Vagina (tissue), 2 donors: ENCODE data around the gene BPIFB4. TPM values are rescaled to one million over a fixed set of nuclear protein-coding genes. Genes with fewer than 3 reads are reported as not detected.

Experiments
- DNase-seq, 2 donors: peaks; one replicate each; pipeline ENCODE4 v3.0.0-alpha.2; 2017; ENCODE audit errors: extremely low spot score in 2 of 2
- H3K27ac ChIP-seq: fragments of 200-600 bp; sonication (generic); one replicate; pipeline ENCODE4 v1.5.1; 2019
- H3K27me3 ChIP-seq: fragments of 200-600 bp; sonication (generic); one replicate; pipeline ENCODE4 v1.5.1; 2019
- H3K36me3 ChIP-seq, 2 donors: fragments of 200-600 bp; sonication (generic); one replicate each; pipeline ENCODE4 v1.5.1; 2017 to 2019
- H3K4me1 ChIP-seq: fragments of 200-600 bp; sonication (generic); one replicate; pipeline ENCODE4 v1.5.1; 2019
- H3K4me3 ChIP-seq, 2 donors: fragments of 200-600 bp; sonication (generic); 1 replicate in 1 of 2; 2 replicates in 1 of 2; pipeline ENCODE4 v1.5.1; 2016 to 2019
- H3K9me3 ChIP-seq: fragments of 200-600 bp; sonication (generic); one replicate; pipeline ENCODE4 v1.5.1; 2019
- CTCF ChIP-seq, 3 experiments: fragments of 450-650 bp in 2 of 3; fragments of 200-600 bp in 1 of 3; sonication (generic) in 1 of 3; IDR thresholded peaks; one replicate each; pipeline ENCODE4 v1.5.1; 2017 to 2019; ENCODE audit warnings: antibody characterized with exemption in 3 of 3, mild to moderate bottlenecking in 2 of 3, moderate library complexity in 2 of 3
- POLR2A ChIP-seq, 2 donors: fragments of 450-650 bp; IDR thresholded peaks; one replicate each; pipeline ENCODE4 v1.6.1; 2017; ENCODE audit warnings: antibody characterized with exemption in 2 of 2, mild to moderate bottlenecking in 2 of 2, moderate library complexity in 2 of 2
- POLR2AphosphoS5 ChIP-seq, 2 donors: sonication (generic); formaldehyde crosslinking; IDR thresholded peaks; one replicate each; pipeline ENCODE4 v1.9.0; 2017; ENCODE audit warnings: antibody characterized with exemption in 2 of 2, mild to moderate bottlenecking in 2 of 2, low read depth in 1 of 2; ENCODE audit not compliant: insufficient read depth in 1 of 2
- intact Hi-C: fragments of 100-400 bp; cut with DNase I; formaldehyde crosslinking; loops from one replicate; pipeline ENCODE4 v1.15.1; 2023
- total RNA-seq: library from RNA; depleted of rRNA; stranded (reverse); fragments of >200 nt; gene quantifications from one replicate; pipeline ENCODE4 v1.2.3, GENCODE V29; 2016

Gene BPIFB4
- total RNA-seq, 1 donor from 2014 or later, result not detected

DNA sequence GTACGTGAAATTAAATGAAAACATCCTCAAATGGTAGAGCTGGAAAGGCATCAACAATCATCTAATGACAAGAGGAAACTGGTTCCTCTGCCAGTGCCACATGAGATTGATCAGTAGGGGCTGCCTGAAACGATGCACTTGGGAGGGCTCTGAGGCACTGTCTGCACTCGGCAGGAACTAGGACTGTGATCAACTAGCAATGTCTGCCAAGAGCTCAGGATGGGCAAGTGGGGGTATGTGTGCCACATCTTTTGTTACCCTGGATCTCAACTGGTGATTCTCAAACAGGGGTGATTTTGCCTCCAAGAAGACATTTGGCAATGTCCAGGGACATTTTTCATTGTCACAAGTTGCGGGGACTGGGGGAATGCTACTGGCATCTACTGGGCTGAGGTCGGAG, 46.1 kb upstream of the BPIFB4 start:
- intact Hi-C loops, result no loop called here
- Histone ChIP-seq H3K4me1 (no peaks in the 10 kb centered on the region), H3K27me3 (no peaks in the 10 kb centered on the region), H3K27ac (no peak overlapping the region), H3K36me3 (no peaks in the 10 kb centered on the region), H3K4me3 (no peak overlapping the region), H3K9me3 (no peaks in the 10 kb centered on the region)
- no peak for TF ChIP-seq POLR2A (IDR thresholded peaks at IDR 0.05)
- DNase-seq, result no peak

- H3K4me3 ChIP-seq, result no peak overlapping the region
- intact Hi-C loops, result no loop called here
- no peak for TF ChIP-seq POLR2AphosphoS5 (IDR thresholded peaks at IDR 0.05; ENCODE audit: insufficient read depth in 1 of 2, low read depth in 1 of 2)
- H3K4me1 ChIP-seq, result no peaks in the 10 kb centered on the region
- no peaks in the 10 kb centered on the region for H3K27me3 ChIP-seq
- DNase-seq, result no peak
- no peak overlapping the region for H3K27ac ChIP-seq
- H3K36me3 ChIP-seq, result no peaks in the 10 kb centered on the region
- no peaks in the 10 kb centered on the region for H3K9me3 ChIP-seq
Measured at GRCh38 chr20:33034115-33034514, 45.3 kb upstream of the BPIFB4 start.

DNA sequence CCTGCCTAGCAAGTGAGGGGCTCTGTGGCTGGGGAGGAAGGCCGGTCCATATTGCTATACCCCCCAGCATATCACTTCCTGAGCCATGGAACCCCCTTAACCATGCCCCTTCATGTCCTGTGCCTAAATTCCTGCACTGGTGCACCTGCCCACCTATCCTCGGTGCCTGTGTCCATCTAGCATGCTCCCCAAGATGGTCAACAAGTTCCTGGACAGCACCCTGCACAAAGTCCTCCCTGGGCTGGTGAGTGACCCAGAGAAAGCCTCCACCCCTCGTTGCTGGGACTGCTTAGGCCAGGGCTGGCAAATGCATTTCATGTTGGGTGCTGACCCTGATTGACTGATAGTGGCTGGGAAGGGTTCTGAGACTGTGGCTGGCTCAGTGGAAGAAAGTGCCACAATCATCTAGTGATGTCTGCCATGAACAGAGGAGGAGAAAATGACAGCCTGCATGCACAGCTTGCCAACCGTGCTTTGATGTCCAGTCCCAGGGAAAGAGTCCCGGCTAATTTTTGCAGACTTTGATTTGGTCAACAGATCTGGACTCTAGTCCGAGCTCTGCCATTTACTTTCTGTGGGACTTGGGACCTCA, 44.4 kb upstream of the BPIFB4 start:
- H3K4me3 ChIP-seq, result no peak overlapping the region
- no peaks in the 10 kb centered on the region for H3K27me3 ChIP-seq
- no peaks in the 10 kb centered on the region for H3K9me3 ChIP-seq
- TF ChIP-seq CTCF (IDR thresholded peaks at IDR 0.05) (no peak), POLR2A (IDR thresholded peaks at IDR 0.05) (no peak), POLR2AphosphoS5 (IDR thresholded peaks at IDR 0.05; ENCODE audit: insufficient read depth in 1 of 2, low read depth in 1 of 2) (no peak)
- no peak for DNase-seq
- no peaks in the 10 kb centered on the region for H3K4me1 ChIP-seq
- intact Hi-C loops, result no loop called here
- no peak overlapping the region for H3K27ac ChIP-seq
- H3K36me3 ChIP-seq, result no peaks in the 10 kb centered on the region

- intact Hi-C loops, result no loop called here
- no peak for DNase-seq
Measured at GRCh38 chr20:33037456-33037855, 42.0 kb upstream of the BPIFB4 start.

DNA sequence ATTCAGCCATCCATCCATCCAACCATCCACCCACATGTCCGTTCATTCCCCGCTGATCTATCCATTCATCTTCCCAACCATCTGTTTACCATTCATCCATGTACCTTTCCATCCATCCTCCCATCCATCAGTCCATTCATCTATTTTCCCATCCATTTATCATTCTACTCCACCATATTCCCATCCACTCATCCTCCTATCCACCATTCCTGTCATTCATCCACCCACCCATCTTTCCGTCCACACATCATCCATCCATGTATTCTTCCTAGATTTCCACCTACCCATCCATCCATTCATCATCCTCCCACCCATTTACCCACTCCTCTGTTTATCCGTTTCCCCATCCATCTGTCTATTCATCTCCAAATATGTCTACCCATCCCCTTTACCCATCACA, 41.2 kb upstream of the BPIFB4 start:
- H3K36me3 ChIP-seq, result no peaks in the 10 kb centered on the region
- DNase-seq, result no peak
- H3K27ac ChIP-seq, result no peak overlapping the region
- H3K4me3 ChIP-seq, result no peak overlapping the region
- H3K27me3 ChIP-seq, result no peaks in the 10 kb centered on the region
- TF ChIP-seq POLR2A (IDR thresholded peaks at IDR 0.05) (no peak), CTCF (IDR thresholded peaks at IDR 0.05) (no peak), POLR2AphosphoS5 (IDR thresholded peaks at IDR 0.05; ENCODE audit: insufficient read depth in 1 of 2, low read depth in 1 of 2) (no peak)
- intact Hi-C loops, result no loop called here
- H3K9me3 ChIP-seq, result no peaks in the 10 kb centered on the region
- H3K4me1 ChIP-seq, result no peaks in the 10 kb centered on the region

More at GRCh38 chr20:33037456-33037855, 42.0 kb upstream of the BPIFB4 start:
- no peaks in the 10 kb centered on the region for H3K36me3 ChIP-seq
- H3K9me3 ChIP-seq, result no peaks in the 10 kb centered on the region
- no peaks in the 10 kb centered on the region for H3K4me1 ChIP-seq
- H3K27me3 ChIP-seq, result no peaks in the 10 kb centered on the region
- H3K4me3 ChIP-seq, result no peak overlapping the region
- TF ChIP-seq CTCF (IDR thresholded peaks at IDR 0.05) (no peak), POLR2AphosphoS5 (IDR thresholded peaks at IDR 0.05; ENCODE audit: insufficient read depth in 1 of 2, low read depth in 1 of 2) (no peak), POLR2A (IDR thresholded peaks at IDR 0.05) (no peak)
- no peak overlapping the region for H3K27ac ChIP-seq

DNA sequence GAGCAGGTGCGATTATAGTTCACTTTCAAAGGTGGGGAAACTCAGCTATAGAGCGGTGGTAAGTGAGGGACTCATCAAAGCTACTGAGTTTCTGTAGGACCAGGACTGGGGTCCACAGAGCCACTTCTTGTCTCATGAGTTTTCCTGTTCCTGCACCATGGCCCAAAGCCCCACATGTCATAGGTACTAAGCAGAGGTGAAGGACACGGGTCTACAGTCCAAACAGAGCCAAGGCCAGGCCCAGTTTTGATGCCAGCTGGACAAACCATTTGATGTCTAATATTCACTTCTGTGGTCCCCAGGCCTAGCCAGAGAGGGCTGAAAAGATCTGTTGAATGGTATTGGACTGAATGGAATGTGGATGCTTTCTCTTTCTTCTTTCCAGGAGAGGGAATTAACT, 37.0 kb upstream of the BPIFB4 start:
- Histone ChIP-seq H3K36me3 (no peaks in the 10 kb centered on the region), H3K9me3 (no peaks in the 10 kb centered on the region), H3K4me1 (no peaks in the 10 kb centered on the region), H3K27ac (no peak overlapping the region), H3K27me3 (no peaks in the 10 kb centered on the region), H3K4me3 (no peak overlapping the region)
- DNase-seq, result no peak
- intact Hi-C loops, result no loop called here
- TF ChIP-seq POLR2A (IDR thresholded peaks at IDR 0.05) (no peak), CTCF (IDR thresholded peaks at IDR 0.05) (no peak), POLR2AphosphoS5 (IDR thresholded peaks at IDR 0.05; ENCODE audit: insufficient read depth in 1 of 2, low read depth in 1 of 2) (no peak)
